Brain pericyte (primary cell): ENCODE data around the gene ZPLD1.

Experiments used
- DNase-seq: peaks from one replicate; pipeline ENCODE4 v3.0.0-alpha.2; 2012; ENCODE audit warnings: low read depth, low spot score

ZPLD1 gene

GRCh38 chr3:102434715-102435114, at the start of gene ZPLD1:
Gene ZPLD1 (plus strand): TSS chr3:102435015. CDS start chr3:102438488, 3,473 bp downstream.
- no peak for DNase-seq

GRCh38 chr3:102390171-102390864, 44.5 kb upstream of the ZPLD1 start:
- DNase-seq: no peak

GRCh38 chr3:102390916-102391315, 43.9 kb upstream of the ZPLD1 start:
- DNase-seq: no peak

- DNase-seq: no peak
These were observed 43.3 kb upstream of the ZPLD1 start for GRCh38 chr3:102391491-102391890.

GRCh38 chr3:102394517-102394916, 40.3 kb upstream of the ZPLD1 start:
- no peak for DNase-seq

- DNase-seq: no peak
These were observed 36.6 kb upstream of the ZPLD1 start for GRCh38 chr3:102398176-102398575.

- DNase-seq: no peak
These were observed 36.1 kb upstream of the ZPLD1 start for GRCh38 chr3:102398666-102399065.

GRCh38 chr3:102400142-102400541, 34.7 kb upstream of the ZPLD1 start:
- DNase-seq: no peak

- DNase-seq: no peak
These were observed 34.0 kb upstream of the ZPLD1 start for GRCh38 chr3:102400766-102401165.

GRCh38 chr3:102410616-102411015, 24.2 kb upstream of the ZPLD1 start:
- DNase-seq: no peak

- DNase-seq: no peak
These were observed 19.3 kb upstream of the ZPLD1 start for GRCh38 chr3:102415553-102415952.

- DNase-seq: no peak
These were observed 15.0 kb upstream of the ZPLD1 start for GRCh38 chr3:102419786-102420185.

GRCh38 chr3:102441832-102442231, 7.0 kb downstream of the ZPLD1 start:
- no peak for DNase-seq

GRCh38 chr3:102443021-102443420, 8.2 kb downstream of the ZPLD1 start:
- DNase-seq: no peak

GRCh38 chr3:102444101-102444500, 9.3 kb downstream of the ZPLD1 start:
- DNase-seq: no peak

GRCh38 chr3:102447272-102447671, 12.5 kb downstream of the ZPLD1 start:
- no peak for DNase-seq

GRCh38 chr3:102449341-102449740, 14.5 kb downstream of the ZPLD1 start:
- no peak for DNase-seq

- DNase-seq: no peak
These were observed 15.1 kb downstream of the ZPLD1 start for GRCh38 chr3:102449930-102450329.

GRCh38 chr3:102450976-102451375, 16.2 kb downstream of the ZPLD1 start:
- DNase-seq: no peak

GRCh38 chr3:102451543-102451942, 16.7 kb downstream of the ZPLD1 start:
- no peak for DNase-seq

GRCh38 chr3:102454181-102454580, 19.4 kb downstream of the ZPLD1 start:
- DNase-seq: no peak

GRCh38 chr3:102457644-102458043, 22.8 kb downstream of the ZPLD1 start:
- DNase-seq: no peak

- DNase-seq: no peak
These were observed 25.8 kb downstream of the ZPLD1 start for GRCh38 chr3:102460579-102460978.

GRCh38 chr3:102464261-102464660, 29.4 kb downstream of the ZPLD1 start:
- no peak for DNase-seq
